ENCODE data around the gene NFATC2.

- TF ChIP-seq, protein P1, sequence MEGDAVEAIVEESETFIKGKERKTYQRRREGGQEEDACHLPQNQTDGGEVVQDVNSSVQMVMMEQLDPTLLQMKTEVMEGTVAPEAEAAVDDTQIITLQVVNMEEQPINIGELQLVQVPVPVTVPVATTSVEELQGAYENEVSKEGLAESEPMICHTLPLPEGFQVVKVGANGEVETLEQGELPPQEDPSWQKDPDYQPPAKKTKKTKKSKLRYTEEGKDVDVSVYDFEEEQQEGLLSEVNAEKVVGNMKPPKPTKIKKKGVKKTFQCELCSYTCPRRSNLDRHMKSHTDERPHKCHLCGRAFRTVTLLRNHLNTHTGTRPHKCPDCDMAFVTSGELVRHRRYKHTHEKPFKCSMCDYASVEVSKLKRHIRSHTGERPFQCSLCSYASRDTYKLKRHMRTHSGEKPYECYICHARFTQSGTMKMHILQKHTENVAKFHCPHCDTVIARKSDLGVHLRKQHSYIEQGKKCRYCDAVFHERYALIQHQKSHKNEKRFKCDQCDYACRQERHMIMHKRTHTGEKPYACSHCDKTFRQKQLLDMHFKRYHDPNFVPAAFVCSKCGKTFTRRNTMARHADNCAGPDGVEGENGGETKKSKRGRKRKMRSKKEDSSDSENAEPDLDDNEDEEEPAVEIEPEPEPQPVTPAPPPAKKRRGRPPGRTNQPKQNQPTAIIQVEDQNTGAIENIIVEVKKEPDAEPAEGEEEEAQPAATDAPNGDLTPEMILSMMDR (IDR thresholded peaks at IDR 0.05; ENCODE audit: low read depth, low read length, poor library complexity, severe bottlenecking), result no peak
- TF ChIP-seq EZH2phosphoT487 (IDR thresholded peaks at IDR 0.05; ENCODE audit: borderline replicate concordance, low read length), result no peak
Observed at GRCh38 chr20:51505566-51505965, 37.0 kb downstream of the NFATC2 start.

Data from DOHH2 (cell line).